NCI-H1417 treated with DMSO at 0.1 percent for 48 hours (cell line): Measurements from ENCODE around the gene ZNF362.
"Not testable (repeated sequence)": the region's sequence is repeated elsewhere in the genome, so short reads cannot be mapped to it uniquely, and the experiment has no call there.

Source experiments
- DNase-seq: peaks from one replicate; lab custom pipeline; 2025; lab: John Stamatoyannopoulos, UW

ZNF362 gene

DNA sequence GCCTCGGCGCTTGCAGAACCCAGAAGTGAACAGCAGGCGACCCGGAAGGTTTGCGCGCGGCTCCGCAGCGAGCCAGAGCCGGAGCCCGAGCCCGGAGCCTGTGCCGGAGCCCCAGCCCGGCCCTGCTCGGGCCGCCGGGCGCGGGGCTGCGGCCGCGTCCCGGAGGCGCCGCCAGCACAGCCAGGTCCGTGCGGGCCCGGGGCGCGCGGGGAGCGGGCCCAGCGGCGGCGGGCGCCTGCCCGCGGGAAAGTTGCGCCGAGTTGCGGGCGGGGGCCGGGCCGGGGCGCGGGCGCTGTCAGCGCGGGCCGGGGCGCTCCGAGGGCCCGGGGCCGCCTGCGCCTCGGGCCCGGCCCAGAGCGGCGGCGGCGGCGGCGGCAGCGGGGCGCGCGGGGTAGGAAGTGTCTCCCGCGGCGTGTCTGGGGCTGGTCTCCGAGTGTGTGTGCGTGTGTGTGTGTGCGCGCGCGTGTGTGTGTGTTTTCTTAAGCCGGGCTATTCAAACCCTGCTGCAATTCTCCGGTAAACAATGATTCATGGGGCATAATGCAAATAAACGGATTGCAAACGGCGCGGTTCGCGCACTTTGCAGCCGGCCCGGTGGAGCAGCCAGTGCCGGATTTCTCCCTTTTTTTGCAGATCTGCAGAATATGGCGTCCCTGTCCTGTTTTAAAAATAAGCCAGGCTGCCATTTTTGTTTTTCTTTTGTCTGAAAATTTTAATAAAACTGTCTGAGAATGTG lies at the start of gene ZNF362:
Gene ZNF362, plus strand, starts transcription at position 22 of the 736 bp plus-strand sequence. CDS start 14,083 bp downstream, outside the sequence.
- DNase-seq: no peak

DNA sequence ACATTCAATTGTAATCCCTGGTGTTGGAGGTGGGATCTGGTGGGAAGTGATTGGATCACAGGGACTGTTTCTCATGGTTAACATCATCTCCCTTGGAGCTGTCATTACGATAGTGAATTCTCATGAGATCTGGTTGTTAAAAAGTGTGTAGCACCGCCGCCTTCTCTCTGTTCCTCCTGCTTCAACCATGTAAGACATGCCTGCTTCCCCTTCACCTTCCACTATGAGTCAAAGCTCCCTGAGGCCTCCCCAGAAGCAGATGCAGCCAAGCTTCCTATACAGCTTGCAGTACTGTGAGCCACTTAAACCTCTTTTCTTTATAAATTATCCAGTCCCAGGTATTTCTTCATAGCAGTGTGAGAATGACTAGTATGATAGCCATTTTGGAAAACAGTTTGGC lies 44.3 kb upstream of the ZNF362 start:
- no peak for DNase-seq

DNA sequence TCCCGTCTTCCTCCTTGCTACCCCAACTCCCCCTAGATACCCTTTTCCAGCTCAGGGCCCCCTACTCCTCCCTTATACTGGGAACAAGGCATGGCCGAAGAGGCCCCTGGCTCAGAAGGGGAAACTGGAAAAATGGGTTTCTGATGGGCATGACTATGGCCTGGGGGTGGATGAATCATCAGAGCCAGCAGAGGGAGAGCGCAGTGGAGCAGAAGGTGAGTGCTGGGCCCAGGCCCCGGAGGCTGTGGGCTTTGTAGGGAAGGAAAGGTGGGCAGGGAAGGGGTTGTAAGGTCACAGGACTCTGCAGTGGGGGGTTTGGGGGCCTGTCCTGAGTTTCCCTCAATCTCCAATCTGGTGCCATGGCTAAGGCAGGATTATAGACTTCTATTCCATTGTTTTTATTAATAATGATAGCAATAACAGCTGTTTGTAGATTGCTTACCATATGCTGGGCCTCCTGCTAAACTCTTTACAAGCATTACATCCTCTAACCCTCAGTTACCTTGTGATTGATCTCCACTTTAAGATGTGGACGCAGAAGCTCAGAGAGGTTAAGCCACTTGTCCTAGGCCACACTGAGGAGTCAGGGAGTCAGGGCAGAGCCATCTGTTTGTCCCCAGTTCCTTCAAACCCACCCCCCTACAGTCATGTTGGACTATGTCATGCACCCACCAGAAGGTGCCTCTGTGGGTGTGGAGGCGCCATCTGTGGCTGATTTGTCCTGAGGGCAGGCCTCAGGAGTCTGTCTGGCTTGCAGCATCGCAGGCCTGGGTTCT lies 36.2 kb upstream of the ZNF362 start:
- no peak for DNase-seq

- no peak for DNase-seq
Measured at GRCh38 chr1:33220676-33221384, 35.5 kb upstream of the ZNF362 start.

DNA sequence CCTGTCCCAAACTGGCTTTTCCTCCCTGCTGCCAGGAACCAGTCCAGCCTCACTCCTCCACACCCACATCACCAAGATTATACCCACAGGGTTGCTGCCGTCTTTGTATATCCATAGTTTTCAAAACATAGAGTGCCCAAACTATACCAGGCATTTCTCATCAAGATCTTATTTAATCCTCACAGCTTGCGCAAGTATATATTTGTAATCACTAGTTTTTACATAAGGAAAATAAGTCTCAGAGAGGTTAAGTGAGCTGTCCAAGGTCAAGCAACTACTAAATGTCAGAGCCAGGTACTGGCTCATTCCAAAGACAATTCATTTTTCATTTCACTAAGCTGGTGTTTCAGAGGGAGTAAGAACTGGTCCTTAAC lies 34.9 kb upstream of the ZNF362 start:
- DNase-seq: no peak

DNA sequence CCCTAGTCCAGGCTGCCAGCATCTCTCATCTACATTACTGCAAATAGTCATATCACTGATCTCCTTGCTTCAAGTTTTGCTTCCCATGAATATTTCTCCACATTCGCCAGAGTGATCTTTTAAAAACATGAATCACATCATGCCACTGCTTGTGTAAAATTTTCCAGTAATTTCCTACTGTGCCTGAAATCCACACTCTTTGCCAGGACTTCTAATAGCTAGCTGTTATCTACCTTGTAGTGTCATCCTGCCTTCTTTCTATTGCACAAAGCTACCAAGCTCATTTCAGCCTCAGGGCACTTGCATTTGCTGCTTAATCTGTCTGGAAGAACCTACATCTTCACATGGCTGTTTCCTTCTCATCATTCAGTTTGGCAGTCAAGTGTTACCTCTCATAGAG lies 33.9 kb upstream of the ZNF362 start:
- no peak for DNase-seq

GRCh38 chr1:33224166-33224707 lies 32.1 kb upstream of the ZNF362 start:
- DNase-seq: no peak

GRCh38 chr1:33225586-33225985 lies 30.7 kb upstream of the ZNF362 start:
- no peak for DNase-seq

GRCh38 chr1:33228935-33229487 lies 27.3 kb upstream of the ZNF362 start:
- DNase-seq: no peak

- DNase-seq: no peak
Measured at GRCh38 chr1:33231166-33231565, 25.1 kb upstream of the ZNF362 start.

DNA sequence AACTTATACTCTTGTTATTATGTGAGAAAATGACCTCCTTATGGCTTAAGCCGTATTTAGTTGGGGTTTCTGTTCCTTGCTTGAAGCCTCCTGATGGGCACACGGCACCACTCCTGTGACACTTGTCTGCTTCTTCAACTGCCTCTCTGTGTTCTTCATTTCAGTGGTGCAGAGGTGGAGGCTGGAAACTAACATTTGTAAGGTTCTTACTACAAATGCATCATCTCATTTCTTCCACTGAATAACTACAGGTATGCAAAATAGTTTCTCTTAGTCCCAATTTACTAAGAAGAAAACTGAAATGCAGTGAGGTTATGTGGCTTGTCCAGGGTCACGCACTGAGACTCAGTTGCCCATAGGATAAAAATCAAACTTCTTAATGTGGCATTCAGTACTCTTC lies 23.6 kb upstream of the ZNF362 start:
- DNase-seq: no peak

- no peak for DNase-seq
Measured at GRCh38 chr1:33234131-33234530, 22.2 kb upstream of the ZNF362 start.

DNA sequence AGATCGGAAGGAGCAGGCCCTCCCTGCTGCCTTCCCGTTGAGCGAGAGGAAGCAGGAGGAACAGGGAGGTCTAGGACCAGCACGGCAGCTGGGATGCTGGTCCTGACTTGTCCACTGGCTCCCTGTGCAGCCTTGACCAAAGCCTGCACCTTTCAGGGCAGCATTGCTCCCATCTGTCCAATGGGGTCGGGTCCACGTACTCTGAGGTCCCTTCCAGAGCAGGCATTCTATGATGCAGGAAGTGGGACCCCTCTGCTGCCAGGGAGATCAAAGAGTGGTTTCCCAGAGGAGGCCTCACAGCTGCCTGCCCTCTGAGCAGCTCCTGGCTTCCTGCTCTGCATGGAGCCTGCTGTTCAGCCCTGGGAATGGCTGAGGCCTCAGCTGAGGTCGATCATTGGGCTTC lies 21.7 kb upstream of the ZNF362 start:
- DNase-seq: no peak

- DNase-seq: no peak
Measured at GRCh38 chr1:33235521-33235920, 20.8 kb upstream of the ZNF362 start.

- no peak for DNase-seq
Measured at GRCh38 chr1:33236498-33236897, 19.8 kb upstream of the ZNF362 start.

GRCh38 chr1:33237579-33237978 lies 18.7 kb upstream of the ZNF362 start:
- DNase-seq: no peak

GRCh38 chr1:33238194-33238724 lies 18.0 kb upstream of the ZNF362 start:
- DNase-seq: not testable (repeated sequence)

DNA sequence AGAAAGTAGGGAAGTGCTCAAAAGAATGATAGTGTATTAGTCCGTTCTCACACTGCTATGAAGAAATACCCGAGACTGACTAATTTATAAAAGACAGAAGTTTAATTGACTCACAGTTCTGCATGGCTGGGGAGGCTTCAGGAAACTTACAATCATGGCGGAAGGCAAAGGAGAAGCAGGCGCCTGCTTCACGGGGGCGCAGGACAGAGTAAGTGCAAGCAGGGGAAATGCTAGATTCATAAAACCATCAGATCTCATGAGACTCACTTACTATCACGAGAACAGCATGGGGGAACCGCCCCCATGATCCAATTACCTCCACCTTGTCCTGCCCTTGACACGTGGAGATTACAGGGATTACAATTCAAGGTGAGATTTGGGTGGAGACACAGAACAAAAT lies 16.9 kb upstream of the ZNF362 start:
- DNase-seq: not testable (repeated sequence)

DNA sequence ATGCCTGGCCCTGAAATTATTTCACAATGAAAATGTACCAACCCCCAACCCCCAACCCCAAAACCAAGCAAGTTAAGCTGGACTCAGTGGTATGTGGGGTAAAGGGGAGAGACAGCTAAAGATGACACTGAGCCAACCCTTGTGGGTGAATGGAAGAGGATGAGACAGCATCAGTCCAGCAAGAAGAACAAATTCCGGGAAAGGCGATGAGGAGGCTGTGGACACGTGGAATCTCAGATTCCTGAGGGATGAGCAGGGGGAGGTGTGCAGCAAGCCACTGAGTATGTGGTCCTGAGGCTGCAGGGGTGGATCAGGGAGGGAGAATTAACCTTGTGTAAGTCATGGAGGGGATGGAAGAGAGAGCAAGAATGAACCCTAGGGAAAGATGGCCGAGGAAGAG lies 14.4 kb upstream of the ZNF362 start:
- DNase-seq: no peak

- no peak for DNase-seq
Measured at GRCh38 chr1:33242652-33243051, 13.6 kb upstream of the ZNF362 start.

DNA sequence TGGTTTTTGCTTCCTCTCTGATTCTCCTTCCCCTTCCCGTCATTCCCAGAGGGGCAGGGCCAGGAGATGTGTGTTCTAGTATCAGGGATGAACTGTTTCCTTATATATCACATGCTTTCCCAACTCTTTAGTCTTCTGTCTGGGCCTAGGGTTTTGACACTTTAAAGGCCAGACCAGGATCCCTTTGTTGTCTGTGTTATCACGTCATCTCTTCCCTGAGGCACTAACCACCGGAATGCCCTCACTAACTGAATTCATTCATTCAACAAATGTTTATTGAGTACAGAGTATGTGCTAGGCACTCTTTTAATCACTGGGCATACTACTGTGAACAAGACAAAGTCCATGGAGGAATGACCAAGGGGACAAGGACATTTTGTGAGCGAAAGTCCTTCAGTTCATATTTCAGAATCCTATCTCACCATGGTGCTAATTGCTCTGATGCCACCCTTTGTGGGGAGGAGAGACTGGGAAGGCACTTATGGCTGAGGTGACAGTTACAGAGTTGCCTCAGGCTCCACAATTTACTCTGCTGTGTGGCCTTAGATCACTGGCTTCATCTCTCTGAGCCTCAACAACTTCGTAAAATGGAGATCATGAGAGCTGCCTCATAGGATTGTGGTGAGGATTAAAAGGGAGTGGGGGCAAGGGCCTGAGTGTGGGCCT lies 12.0 kb upstream of the ZNF362 start:
- no peak for DNase-seq

DNA sequence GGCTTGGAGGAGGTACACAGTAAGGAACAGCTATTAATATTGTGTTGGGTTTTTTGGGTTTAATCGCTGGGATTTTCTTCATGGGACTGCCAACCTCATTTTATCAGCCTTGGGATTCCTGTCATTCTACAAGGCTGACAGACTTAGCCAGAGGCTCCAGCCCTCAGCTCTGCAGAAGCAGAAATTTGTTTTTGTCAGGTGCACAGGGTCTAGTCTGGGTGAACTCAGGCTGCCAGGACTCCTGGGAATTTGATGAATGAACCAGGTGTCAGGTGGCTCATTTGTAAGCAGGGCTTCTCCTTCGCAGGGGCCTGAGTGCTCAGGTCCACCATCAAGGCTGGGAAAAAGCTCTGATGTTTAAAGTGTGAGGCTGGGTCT lies 11.5 kb upstream of the ZNF362 start:
- DNase-seq: no peak
